ENCODE results near the gene MRPS30.

- TF ChIP-seq CTCF (conservative IDR thresholded peaks at IDR 0.05 in 1 of 2, IDR thresholded peaks at IDR 0.05 in 1 of 2; ENCODE audit: extremely low read depth in 1 of 2, insufficient read depth in 1 of 2, low read depth in 1 of 2, low read length in 2 of 2) = no peak
- no peak for TF ChIP-seq EZH2 (IDR thresholded peaks at IDR 0.05; ENCODE audit: borderline replicate concordance, low read length)
Measured at GRCh38 chr5:44806608-44807007, 2.1 kb upstream of the MRPS30 start.
